Ovary (tissue), 9 donors: ENCODE results near the gene DCAF7. TPM values are rescaled to one million over a fixed set of nuclear protein-coding genes. Genes with fewer than 3 reads are reported as not detected.

Experiments used
- DNase-seq, 5 donors: peaks; one replicate each; pipeline ENCODE4 v3.0.0-alpha.2; 2019 to 2020
- H3K27ac ChIP-seq, 2 donors: fragments of 200-600 bp; one replicate each; pipeline versions ENCODE4 v1.5.1 to v1.8.0; 2019 to 2022
- H3K27me3 ChIP-seq: fragments of 200-600 bp; one replicate; pipeline ENCODE4 v1.8.0; 2022
- H3K36me3 ChIP-seq: fragments of 200-600 bp; sonication (generic); one replicate; pipeline ENCODE4 v1.5.1; 2019
- H3K4me1 ChIP-seq: one replicate; pipeline ENCODE4 v1.8.1; 2013; ENCODE audit warnings: mild to moderate bottlenecking, moderate library complexity; ENCODE audit not compliant: insufficient read depth
- H3K4me3 ChIP-seq: fragments of 200-600 bp; sonication (generic); one replicate; pipeline ENCODE4 v1.5.1; 2017
- H3K9me3 ChIP-seq, 2 donors: fragments of 200-600 bp in 1 of 2; sonication (generic) in 1 of 2; one replicate each; pipeline versions ENCODE4 v1.5.1 to v1.8.1; 2013 to 2019; ENCODE audit warnings: mild to moderate bottlenecking in 1 of 2, moderate library complexity in 1 of 2
- EP300 ChIP-seq: sonication (generic); formaldehyde crosslinking; IDR thresholded peaks from one replicate; pipeline ENCODE4 v1.6.1; 2017; ENCODE audit warnings: antibody characterized with exemption
- POLR2A ChIP-seq: fragments of 450-650 bp; IDR thresholded peaks from one replicate; pipeline ENCODE4 v1.6.1; 2017; ENCODE audit warnings: antibody characterized with exemption, mild to moderate bottlenecking, moderate library complexity
- WGBS, 3 donors: extraction: QIAGEN DNeasy Blood & Tissue Kit in 1 of 3; methylation state at CpG; one replicate each; pipeline versions ENCODE4 v1.1.5 to v1.1.7; 2013 to 2017; 5-methylcytosine and 5-hydroxymethylcytosine counted together
- intact Hi-C, 4 donors: fragments of 100-400 bp; cut with DNase I; formaldehyde crosslinking; loops; one replicate each; pipeline versions ENCODE4 v1.11.0 to v1.15.1; 2022 to 2023
- polyA plus RNA-seq, 2 donors: library from polyadenylated mRNA; stranded (reverse); fragments of 200-250 nt in 1 of 2; fragments of 350-450 nt in 1 of 2; fragmentation: Illumina TruSeq in 1 of 2; extraction: RNeasy Lipid Tissue Mini Kit (QIAGEN cat#74804) in 1 of 2; gene quantifications; one replicate each; pipeline ENCODE4 v1.2.3, GENCODE V29; 2013 to 2014
- total RNA-seq, 7 donors: library from RNA; depleted of rRNA in 2 of 7; stranded (reverse); fragments of >200 nt in 2 of 7; fragmentation: NEBNext Ultra II Directional in 3 of 7; extraction: Animal tissue kit (Norgen Biotek cat#: 25700) in 3 of 7; gene quantifications; one replicate each; pipeline versions ENCODE4 v1.1.0 to v1.2.4, GENCODE V29; 2016 to 2023
- TF ChIP-seq, protein P1 (sequence below), 3 donors: fragments of 450-650 bp in 2 of 3; fragments of 200-600 bp in 1 of 3; IDR thresholded peaks; one replicate each; pipeline versions ENCODE4 v1.5.1 to v1.8.0; 2016 to 2022; ENCODE audit warnings: antibody characterized with exemption in 3 of 3, mild to moderate bottlenecking in 1 of 3
- donor health status: DM: no; HTN: no; CAD: no; lungs with moderate emphysema.
- donor health status: DM: no; HTN: no; CAD: no.
- donor health status: Bipolar disorder and iron deficiency.
- donor health status: DM: yes; HTN: yes; CAD: no.
- donor health status: DM: no; HTN: no; CAD: no.
- donor health status: DM: yes; HTN: yes; CAD: no.

DCAF7 gene
- total and polyA plus RNA-seq, 9 donors = 14.9 to 62.5 (median 49.7) TPM

DNA sequence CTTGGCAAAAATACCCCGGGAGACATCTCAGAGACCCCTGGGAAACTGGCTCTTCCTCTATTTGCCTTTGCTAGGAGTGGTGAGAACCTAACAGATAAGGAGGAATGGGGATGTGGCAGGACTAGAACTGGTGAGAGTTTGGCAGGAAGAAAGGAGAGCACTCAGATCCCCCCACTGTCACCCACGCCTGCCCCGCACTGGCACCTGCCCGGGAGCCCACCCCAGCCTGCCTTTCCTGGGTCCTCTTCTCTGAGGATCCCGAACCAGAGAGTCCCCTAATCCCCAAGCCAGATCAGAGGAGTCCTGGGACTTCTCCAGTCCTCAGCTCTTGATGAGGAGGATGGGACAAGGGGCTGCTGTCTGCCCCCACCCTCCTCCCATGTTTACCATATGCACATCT is 23.4 kb upstream of the DCAF7 start:
- H3K27me3 ChIP-seq = no peaks in the 10 kb centered on the region
- no peaks in the 10 kb centered on the region for H3K36me3 ChIP-seq
- TF ChIP-seq EP300 = no peak
- TF ChIP-seq POLR2A = no peak
- TF ChIP-seq, protein P1, sequence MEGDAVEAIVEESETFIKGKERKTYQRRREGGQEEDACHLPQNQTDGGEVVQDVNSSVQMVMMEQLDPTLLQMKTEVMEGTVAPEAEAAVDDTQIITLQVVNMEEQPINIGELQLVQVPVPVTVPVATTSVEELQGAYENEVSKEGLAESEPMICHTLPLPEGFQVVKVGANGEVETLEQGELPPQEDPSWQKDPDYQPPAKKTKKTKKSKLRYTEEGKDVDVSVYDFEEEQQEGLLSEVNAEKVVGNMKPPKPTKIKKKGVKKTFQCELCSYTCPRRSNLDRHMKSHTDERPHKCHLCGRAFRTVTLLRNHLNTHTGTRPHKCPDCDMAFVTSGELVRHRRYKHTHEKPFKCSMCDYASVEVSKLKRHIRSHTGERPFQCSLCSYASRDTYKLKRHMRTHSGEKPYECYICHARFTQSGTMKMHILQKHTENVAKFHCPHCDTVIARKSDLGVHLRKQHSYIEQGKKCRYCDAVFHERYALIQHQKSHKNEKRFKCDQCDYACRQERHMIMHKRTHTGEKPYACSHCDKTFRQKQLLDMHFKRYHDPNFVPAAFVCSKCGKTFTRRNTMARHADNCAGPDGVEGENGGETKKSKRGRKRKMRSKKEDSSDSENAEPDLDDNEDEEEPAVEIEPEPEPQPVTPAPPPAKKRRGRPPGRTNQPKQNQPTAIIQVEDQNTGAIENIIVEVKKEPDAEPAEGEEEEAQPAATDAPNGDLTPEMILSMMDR (IDR thresholded peaks at IDR 0.05) = no peak
- intact Hi-C loops = no loop called here
- H3K9me3 ChIP-seq = no peaks in the 10 kb centered on the region
- no peak overlapping the region for H3K27ac ChIP-seq
- WGBS, 3 donors = 73 to 79% (median 75%) methylated on average over 5 of the region's 5 CpGs
- no peak for DNase-seq
- peaks cover 1% of the 10 kb centered on the region for H3K4me1 ChIP-seq
- H3K4me3 ChIP-seq = no peak overlapping the region

DNA sequence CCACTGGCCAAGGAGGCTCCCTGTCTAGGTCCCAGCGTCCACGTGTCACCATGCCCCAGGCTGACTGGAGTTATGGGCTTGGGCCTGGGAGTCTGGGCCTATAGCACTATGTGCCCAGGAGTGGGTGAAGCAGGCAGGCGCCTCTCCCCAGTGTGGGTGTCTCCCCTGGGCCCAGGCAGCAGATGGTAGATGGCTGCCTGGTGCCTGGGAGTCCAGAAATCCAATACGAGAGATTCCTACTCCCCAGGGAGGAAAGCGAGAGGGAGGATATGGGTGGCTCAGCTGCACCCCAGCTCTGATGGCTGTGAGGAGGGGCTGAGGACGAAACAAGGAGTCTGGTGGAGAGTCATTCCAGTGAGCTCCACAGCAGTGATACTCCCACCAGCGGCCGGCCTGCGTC is 22.1 kb upstream of the DCAF7 start:
- WGBS, 3 donors = 85 to 87% (median 85%) methylated on average over 9 of the region's 9 CpGs
- no peak for DNase-seq
- TF ChIP-seq POLR2A (no peak), EP300 (no peak)
- TF ChIP-seq, protein P1 (IDR thresholded peaks at IDR 0.05) = no peak
- Histone ChIP-seq H3K27me3 (no peaks in the 10 kb centered on the region), H3K4me3 (no peak overlapping the region), H3K36me3 (no peaks in the 10 kb centered on the region), H3K9me3 (no peaks in the 10 kb centered on the region), H3K4me1 (peaks cover 1% of the 10 kb centered on the region), H3K27ac (no peak overlapping the region)
- intact Hi-C loops = no loop called here

- no peak overlapping the region for H3K27ac ChIP-seq
- no peaks in the 10 kb centered on the region for H3K4me1 ChIP-seq
- H3K27me3 ChIP-seq = no peaks in the 10 kb centered on the region
- no peak overlapping the region for H3K4me3 ChIP-seq
- TF ChIP-seq, protein P1 (IDR thresholded peaks at IDR 0.05) = no peak
- TF ChIP-seq POLR2A (no peak), EP300 (no peak)
- DNase-seq = no peak
- 81 to 84% (median 84%) methylated on average over 24 to 26 of the region's 26 CpGs for WGBS, 3 donors
- H3K36me3 ChIP-seq = no peaks in the 10 kb centered on the region
- H3K9me3 ChIP-seq = no peaks in the 10 kb centered on the region
- intact Hi-C loops = no loop called here
Measured at GRCh38 chr17:63529711-63530556, 20.3 kb upstream of the DCAF7 start.

- Histone ChIP-seq H3K36me3 (no peaks in the 10 kb centered on the region), H3K27ac (no peak overlapping the region), H3K9me3 (no peaks in the 10 kb centered on the region), H3K27me3 (no peaks in the 10 kb centered on the region), H3K4me1 (no peaks in the 10 kb centered on the region), H3K4me3 (no peak overlapping the region)
- 79 to 93% (median 84%) methylated on average over 3 of the region's 3 CpGs for WGBS, 3 donors
- TF ChIP-seq POLR2A (no peak), EP300 (no peak)
- TF ChIP-seq, protein P1 (IDR thresholded peaks at IDR 0.05) = no peak
- intact Hi-C loops = no loop called here
- no peak for DNase-seq
Measured at GRCh38 chr17:63530557-63531021, 19.7 kb upstream of the DCAF7 start.
